SK-N-MC (cell line): Measurements from ENCODE around the gene VPS8.

Experiments used
- EZH2 ChIP-seq: fragments of 200-600 bp; sonication (generic); IDR thresholded peaks from one replicate; pipeline ENCODE4 v1.6.1; 2017; ENCODE audit warnings: antibody characterized with exemption
- POLR2AphosphoS5 ChIP-seq: IDR thresholded peaks from 2 replicates; pipeline ENCODE4 v1.6.1; 2012; ENCODE audit warnings: mild to moderate bottlenecking, low read depth, low read length, borderline replicate concordance

DNA sequence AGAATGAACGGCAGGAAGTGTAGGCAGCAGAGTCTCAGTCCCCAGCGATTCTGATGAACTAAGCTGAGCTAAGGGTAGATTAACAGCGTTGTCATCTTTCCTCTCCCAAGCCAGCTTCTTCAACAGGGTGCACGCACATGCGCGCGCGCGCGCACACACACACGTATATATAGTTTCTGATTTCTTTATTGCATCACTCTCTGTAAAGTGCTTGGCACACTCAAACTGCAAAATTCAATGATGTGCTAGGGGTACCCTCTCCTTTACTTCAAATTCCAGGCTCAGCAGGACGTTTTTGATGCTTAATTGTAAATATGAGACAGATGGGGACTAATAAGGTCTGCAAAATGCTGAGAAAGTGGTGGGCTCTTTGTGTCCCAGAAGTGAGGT, 26.1 kb upstream of the VPS8 start:
- TF ChIP-seq EZH2, result no peak
- peak; percentile 53; the same call in 1 of the 2 replicates for TF ChIP-seq POLR2AphosphoS5
